Left colon (tissue), 2 donors: ENCODE measurements around the gene MED12. TPM values are rescaled to one million over a fixed set of nuclear protein-coding genes. Genes with fewer than 3 reads are reported as not detected.

Source experiments
- ATAC-seq: fragments of 200-7000 bp; cut with Tn5 transposase; one replicate; pipeline ENCODE4 v1.9.1; 2020; ENCODE audit warnings: mild to moderate bottlenecking, moderate library complexity
- DNase-seq, 2 donors: peaks; one replicate each; pipeline ENCODE4 v3.0.0-alpha.2; 2020
- intact Hi-C, 2 donors: fragments of 100-400 bp; cut with DNase I in 1 of 2; cut with micrococcal nuclease in 1 of 2; formaldehyde crosslinking; loops; one replicate each; pipeline versions ENCODE4 v1.11.2 to v1.14.0; 2022; cut with DNase I, micrococcal nuclease
- total RNA-seq, 2 donors: library from RNA; stranded (reverse); fragmentation: NEBNext Ultra II Directional; extraction: Animal tissue kit (Norgen Biotek cat#: 25700); gene quantifications; one replicate each; pipeline ENCODE4 v1.2.1, GENCODE V29; 2021
- donor health status: DM: no; HTN: no; CAD: no.
- donor health status: DM: yes; HTN: yes; CAD: no.

The MED12 gene
- total RNA-seq, 2 donors from 2014 or later, result 35.4 to 37.9 TPM

DNA sequence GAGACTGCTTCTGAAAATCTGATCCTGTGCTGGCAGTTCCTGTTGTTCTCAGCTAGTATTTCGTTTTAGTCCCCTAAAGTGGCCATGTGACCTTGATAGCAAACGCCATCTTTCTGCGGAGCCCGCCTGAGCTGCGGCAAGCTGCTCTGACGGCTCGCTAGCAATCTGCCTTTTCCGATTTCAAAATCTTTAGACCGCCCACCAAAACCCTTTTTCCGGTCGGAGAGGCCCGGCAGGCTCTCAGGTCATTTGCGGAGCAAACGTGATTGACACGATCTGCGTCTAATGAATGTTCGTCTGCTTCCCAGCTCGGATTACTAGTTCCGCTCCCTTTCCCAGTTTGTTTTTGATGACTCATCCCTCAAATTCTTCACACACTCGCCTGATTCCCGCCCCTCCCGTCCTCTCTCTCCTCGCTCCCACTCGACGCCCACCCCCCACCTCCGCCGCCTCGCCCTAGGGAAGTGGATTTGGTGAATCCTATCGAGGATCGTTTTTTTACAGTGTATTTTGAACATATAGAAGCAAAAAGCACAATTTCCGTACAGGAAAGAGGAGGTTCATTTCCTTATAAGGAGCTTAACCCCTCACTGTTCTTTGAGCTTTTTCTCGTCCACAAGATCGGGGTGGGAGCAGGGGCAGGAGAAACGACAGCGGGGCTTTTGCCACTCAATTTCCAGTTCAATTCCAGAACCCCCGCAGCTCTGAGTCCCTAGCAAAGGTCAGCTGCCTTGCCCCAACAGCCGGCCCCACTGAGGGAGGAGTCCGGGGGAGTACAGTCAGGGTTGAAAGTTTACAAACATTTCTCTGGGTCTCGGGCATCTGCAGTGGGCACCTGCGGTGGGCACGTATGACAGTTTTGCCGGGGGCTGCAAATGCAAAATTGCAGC, 63.8 kb downstream of the MED12 start:
- ATAC-seq (peak; percentile 96), DNase-seq (peak; percentile 76 to 88)
- intact Hi-C loops, result no loop called here

DNA sequence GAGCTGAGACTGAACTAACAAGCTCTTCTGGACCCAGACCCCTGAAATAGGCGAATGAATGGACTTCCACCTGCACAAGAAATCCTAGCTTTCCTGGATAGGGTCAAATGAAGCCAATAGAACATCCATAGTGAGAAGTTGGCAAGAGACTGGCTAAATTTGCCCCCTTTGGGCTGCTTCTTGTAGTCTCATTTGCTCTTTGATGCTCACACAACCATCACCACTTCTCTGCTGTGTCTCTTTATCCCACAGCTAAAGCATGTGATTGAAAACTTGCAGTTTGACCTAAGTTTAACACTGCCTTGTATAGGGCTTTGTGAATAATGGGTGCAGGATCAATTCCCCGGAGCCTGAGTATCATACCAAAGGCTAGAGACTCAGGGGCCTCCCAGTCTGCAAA, 64.5 kb downstream of the MED12 start:
- ATAC-seq (no peak), DNase-seq (no peak)
- intact Hi-C loops, result no loop called here

GRCh38 chrX:71183341-71183740, 64.9 kb downstream of the MED12 start:
- ATAC-seq (no peak), DNase-seq (no peak)
- intact Hi-C loops, result no loop called here

GRCh38 chrX:71184092-71184491, 65.7 kb downstream of the MED12 start:
- DNase-seq, result no peak
- intact Hi-C loops, result no loop called here
- ATAC-seq, result no peak

- no peak for ATAC-seq
- DNase-seq, result no peak
- intact Hi-C loops, result no loop called here
Observed at GRCh38 chrX:71184803-71185495, 66.6 kb downstream of the MED12 start.

- no peak for ATAC-seq
- no peak for DNase-seq
- intact Hi-C loops, result no loop called here
Observed at GRCh38 chrX:71191248-71191647, 72.9 kb downstream of the MED12 start.

Other genes starting within 250 kb of the MED12 start
- gene TEX11, start 209.9 kb upstream of the MED12 start, total RNA-seq, result 1 to 10 TPM; 1.0 to 2.0 TPM
- under 1 TPM in 1 of 2 donors, not detected in 1; 0.14 TPM for gene SLC7A3, start 187.5 kb upstream of the MED12 start, total RNA-seq
- gene SNX12, start 50.3 kb upstream of the MED12 start, total RNA-seq, result 10 to 100 TPM; 63.4 to 76.1 TPM
- 10 to 100 TPM; 32.5 to 54.2 TPM for gene FOXO4, start 22.7 kb upstream of the MED12 start, total RNA-seq
- gene CXorf65, start 11.9 kb upstream of the MED12 start, total RNA-seq, result not detected
- gene IL2RG, start 7.0 kb upstream of the MED12 start, total RNA-seq, result 10 to 100 TPM; 47.7 to 98.7 TPM
- gene NLGN3, start 26.2 kb downstream of the MED12 start, total RNA-seq, result 1 to 10 TPM in 1 of 2 donors, under 1 TPM in 1; 0.67 to 1.1 TPM
- gene GJB1, start 104.6 kb downstream of the MED12 start, total RNA-seq, result 10 to 100 TPM; 67.9 to 72.6 TPM
- gene ZMYM3, start 135.5 kb downstream of the MED12 start, total RNA-seq, result 10 to 100 TPM; 15.9 to 17.0 TPM
- 100 to 1,000 TPM; 158 to 183 TPM for gene NONO, start 165.0 kb downstream of the MED12 start, total RNA-seq
- 1 to 10 TPM in 1 of 2 donors, under 1 TPM in 1; 0.61 to 1.9 TPM for gene ITGB1BP2, start 183.2 kb downstream of the MED12 start, total RNA-seq
- 10 to 100 TPM; 25.2 to 31.6 TPM for gene TAF1, start 247.8 kb downstream of the MED12 start, total RNA-seq